T1000 (cell line): ENCODE measurements around the gene RHOXF2.

Experiments used
- DNase-seq: peaks from one replicate; lab custom pipeline; 2025; ENCODE audit warnings: mixed read lengths; lab: John Stamatoyannopoulos, UW

RHOXF2 gene

DNA sequence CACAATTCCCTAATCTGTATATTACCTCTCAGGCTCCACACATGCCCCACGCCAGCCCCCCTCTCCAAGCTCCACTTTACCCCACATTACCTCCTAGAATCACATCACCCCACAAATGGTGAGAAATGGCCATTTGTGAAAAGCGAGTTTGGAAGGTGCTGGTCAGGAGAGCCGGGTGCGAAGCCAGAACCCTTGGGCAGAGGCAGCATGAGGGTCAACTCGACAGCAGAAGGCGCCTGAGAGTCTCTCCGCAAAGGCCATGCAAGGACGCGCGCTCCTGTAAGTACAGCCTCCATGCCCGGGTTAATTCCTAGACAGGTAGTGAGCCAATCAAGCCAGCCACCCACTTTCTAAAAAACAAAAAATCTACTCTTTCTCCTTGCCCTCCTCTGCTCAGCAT is 42.4 kb downstream of the RHOXF2 start:
- no peak for DNase-seq

- no peak for DNase-seq
Measured at GRCh38 chrX:120205816-120206753, 47.7 kb downstream of the RHOXF2 start.

DNA sequence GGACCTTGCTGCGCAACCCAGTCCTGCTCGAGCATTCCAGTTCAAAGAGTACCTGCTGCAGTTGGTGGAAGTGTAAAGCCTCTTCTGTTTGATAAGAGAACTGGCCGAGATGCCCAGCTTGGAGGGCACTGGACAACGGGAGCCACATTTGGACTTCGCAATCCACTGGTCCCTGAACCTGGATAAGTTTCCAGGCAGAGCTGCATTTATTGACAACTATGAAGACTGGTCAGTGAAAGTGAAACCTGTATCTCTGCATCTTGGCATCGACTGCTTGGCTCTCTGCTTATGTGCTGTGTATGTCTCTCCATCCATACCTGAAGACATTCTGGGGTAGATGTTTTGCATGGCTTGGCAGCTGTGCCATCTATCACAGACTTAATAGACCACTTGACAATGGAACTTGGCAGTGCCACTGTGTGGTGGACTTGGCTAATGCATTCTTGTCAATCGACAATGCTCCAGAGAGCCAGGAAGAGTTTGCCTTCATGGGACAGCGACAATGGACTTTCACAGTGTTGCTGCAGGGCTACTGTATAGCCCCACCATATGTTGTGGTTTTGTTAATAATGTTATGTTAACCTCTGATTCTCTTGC is 48.7 kb downstream of the RHOXF2 start:
- DNase-seq, result no peak

DNA sequence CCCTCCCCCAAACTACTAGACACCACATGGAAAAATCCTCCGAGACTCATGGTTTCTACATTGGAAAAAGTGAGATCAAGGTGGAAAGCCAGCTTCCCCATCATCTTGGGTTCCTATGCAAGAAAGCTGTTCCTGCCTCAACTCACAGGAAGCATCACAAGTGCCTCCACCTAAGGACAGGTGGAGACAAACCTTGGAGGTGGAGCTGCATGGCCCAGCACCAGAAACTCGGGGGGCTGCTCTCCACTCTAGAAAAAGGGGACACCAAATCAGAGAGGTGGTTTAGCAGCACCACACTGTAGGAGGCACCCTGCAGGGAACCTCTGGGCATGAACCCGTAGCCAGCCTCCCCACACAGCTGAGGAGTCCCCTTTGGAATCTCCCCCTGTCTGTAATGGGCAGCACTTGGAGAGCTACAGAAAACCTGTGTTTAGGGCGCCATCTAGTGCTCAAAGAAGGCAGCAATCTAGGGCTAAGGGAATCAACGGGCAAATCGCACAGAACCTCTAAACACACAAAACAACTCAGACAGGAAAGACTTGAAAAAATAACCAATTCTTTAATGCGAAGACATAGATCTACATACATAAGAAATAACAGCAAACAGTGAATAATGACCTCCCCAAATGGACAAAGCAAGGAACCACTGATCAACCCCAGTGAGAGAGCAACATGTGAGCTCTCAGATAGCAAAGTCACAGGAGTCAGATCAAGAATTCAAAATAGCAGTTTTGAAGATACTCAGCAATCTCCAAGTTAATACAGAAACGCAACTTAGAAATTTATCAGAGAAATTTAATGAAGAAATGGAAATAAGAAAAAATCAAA is 55.2 kb downstream of the RHOXF2 start:
- no peak for DNase-seq
